Thyroid gland (tissue), 4 donors: ENCODE measurements around the gene GGCX. TPM values are rescaled to one million over a fixed set of nuclear protein-coding genes. Genes with fewer than 3 reads are reported as not detected.

Experiments used
- DNase-seq, 2 donors: peaks; one replicate each; pipeline ENCODE4 v3.0.0-alpha.2; 2019
- H3K27ac ChIP-seq, 3 donors: fragments of 200-600 bp; sonication (generic); 1 replicate in 2 of 3; 2 replicates in 1 of 3; pipeline ENCODE4 v1.5.1; 2016 to 2019; ENCODE audit warnings: mild to moderate bottlenecking in 1 of 3, moderate library complexity in 1 of 3
- H3K27me3 ChIP-seq: fragments of 200-600 bp; sonication (generic); one replicate; pipeline ENCODE4 v1.5.1; 2019
- H3K36me3 ChIP-seq, 2 donors: fragments of 200-600 bp; sonication (generic); one replicate each; pipeline ENCODE4 v1.5.1; 2016 to 2019
- H3K4me1 ChIP-seq, 2 donors: fragments of 200-600 bp; sonication (generic); one replicate each; pipeline ENCODE4 v1.5.1; 2017 to 2019
- H3K4me3 ChIP-seq, 3 donors: fragments of 200-600 bp; sonication (generic); replicated peaks in 1 of 3; 1 replicate in 2 of 3; 2 replicates in 1 of 3; pipeline ENCODE4 v1.5.1; 2016; ENCODE audit warnings: mild to moderate bottlenecking in 1 of 3
- H3K9me3 ChIP-seq: fragments of 200-600 bp; sonication (generic); one replicate; pipeline ENCODE4 v1.5.1; 2017
- POLR2A ChIP-seq, 2 donors: fragments of 450-650 bp; IDR thresholded peaks; one replicate each; pipeline ENCODE4 v1.6.1; 2017; ENCODE audit warnings: antibody characterized with exemption in 2 of 2, mild to moderate bottlenecking in 2 of 2, moderate library complexity in 1 of 2
- WGBS, 2 donors: methylation state at CpG; one replicate each; pipeline ENCODE4 v1.1.5; 2017; 5-methylcytosine and 5-hydroxymethylcytosine counted together
- intact Hi-C: fragments of 100-400 bp; cut with DNase I; formaldehyde crosslinking; loops from one replicate; pipeline ENCODE4 v1.15.1; 2023
- total RNA-seq, 4 donors: library from RNA; depleted of rRNA; stranded (reverse); fragments of >200 nt; gene quantifications; one replicate each; pipeline ENCODE4 v1.2.3, GENCODE V29; 2016
- TF ChIP-seq, protein P1 (sequence below), 6 experiments: fragments of 200-600 bp in 3 of 6; fragments of 450-650 bp in 3 of 6; sonication (generic) in 3 of 6; IDR thresholded peaks; one replicate each; pipeline ENCODE4 v1.5.1; 2016 to 2019; ENCODE audit warnings: antibody characterized with exemption in 6 of 6, mild to moderate bottlenecking in 2 of 6, inconsistent platforms in 1 of 6, moderate library complexity in 1 of 6

The GGCX gene
- total RNA-seq, 4 donors from 2014 or later, result 39.5 to 81.9 (median 51.6) TPM

- Histone ChIP-seq H3K27me3 (no peaks in the 10 kb centered on the region), H3K27ac (no peak overlapping the region), H3K9me3 (no peaks in the 10 kb centered on the region), H3K4me3 (no peak overlapping the region), H3K4me1 (peaks cover 6 to 10% of the 10 kb centered on the region in 2 donors), H3K36me3 (peaks cover 0 to 6% of the 10 kb centered on the region in 2 donors)
- no peak for DNase-seq
- intact Hi-C loops, result no loop called here
- TF ChIP-seq, protein P1, sequence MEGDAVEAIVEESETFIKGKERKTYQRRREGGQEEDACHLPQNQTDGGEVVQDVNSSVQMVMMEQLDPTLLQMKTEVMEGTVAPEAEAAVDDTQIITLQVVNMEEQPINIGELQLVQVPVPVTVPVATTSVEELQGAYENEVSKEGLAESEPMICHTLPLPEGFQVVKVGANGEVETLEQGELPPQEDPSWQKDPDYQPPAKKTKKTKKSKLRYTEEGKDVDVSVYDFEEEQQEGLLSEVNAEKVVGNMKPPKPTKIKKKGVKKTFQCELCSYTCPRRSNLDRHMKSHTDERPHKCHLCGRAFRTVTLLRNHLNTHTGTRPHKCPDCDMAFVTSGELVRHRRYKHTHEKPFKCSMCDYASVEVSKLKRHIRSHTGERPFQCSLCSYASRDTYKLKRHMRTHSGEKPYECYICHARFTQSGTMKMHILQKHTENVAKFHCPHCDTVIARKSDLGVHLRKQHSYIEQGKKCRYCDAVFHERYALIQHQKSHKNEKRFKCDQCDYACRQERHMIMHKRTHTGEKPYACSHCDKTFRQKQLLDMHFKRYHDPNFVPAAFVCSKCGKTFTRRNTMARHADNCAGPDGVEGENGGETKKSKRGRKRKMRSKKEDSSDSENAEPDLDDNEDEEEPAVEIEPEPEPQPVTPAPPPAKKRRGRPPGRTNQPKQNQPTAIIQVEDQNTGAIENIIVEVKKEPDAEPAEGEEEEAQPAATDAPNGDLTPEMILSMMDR (IDR thresholded peaks at IDR 0.05), result no peak
- no peak for TF ChIP-seq POLR2A (IDR thresholded peaks at IDR 0.05)
- WGBS, 2 donors, result 86 to 92% methylated on average over 3 of the region's 3 CpGs
Observed at GRCh38 chr2:85534881-85535280, 26.4 kb downstream of the GGCX start.

- Histone ChIP-seq H3K27ac (no peak overlapping the region), H3K4me1 (peaks cover 6 to 10% of the 10 kb centered on the region in 2 donors), H3K9me3 (no peaks in the 10 kb centered on the region), H3K36me3 (no peaks in the 10 kb centered on the region), H3K27me3 (no peaks in the 10 kb centered on the region), H3K4me3 (no peak overlapping the region)
- 73 to 79% methylated on average over 3 of the region's 3 CpGs for WGBS, 2 donors
- TF ChIP-seq, protein P1 (IDR thresholded peaks at IDR 0.05), result no peak
- no peak for TF ChIP-seq POLR2A (IDR thresholded peaks at IDR 0.05)
- intact Hi-C loops, result no loop called here
- no peak for DNase-seq
Observed at GRCh38 chr2:85534099-85534498, 27.2 kb downstream of the GGCX start.

- WGBS, 2 donors, result 50 to 100% methylated on average over 2 of the region's 2 CpGs
- Histone ChIP-seq H3K9me3 (no peaks in the 10 kb centered on the region), H3K4me1 (no peaks in the 10 kb centered on the region), H3K4me3 (no peak overlapping the region), H3K27me3 (no peaks in the 10 kb centered on the region), H3K36me3 (no peaks in the 10 kb centered on the region), H3K27ac (no peak overlapping the region)
- no peak for DNase-seq
- TF ChIP-seq, protein P1 (IDR thresholded peaks at IDR 0.05), result no peak
- no peak for TF ChIP-seq POLR2A (IDR thresholded peaks at IDR 0.05)
- intact Hi-C loops, result no loop called here
Observed at GRCh38 chr2:85531589-85531988, 29.7 kb downstream of the GGCX start.

DNA sequence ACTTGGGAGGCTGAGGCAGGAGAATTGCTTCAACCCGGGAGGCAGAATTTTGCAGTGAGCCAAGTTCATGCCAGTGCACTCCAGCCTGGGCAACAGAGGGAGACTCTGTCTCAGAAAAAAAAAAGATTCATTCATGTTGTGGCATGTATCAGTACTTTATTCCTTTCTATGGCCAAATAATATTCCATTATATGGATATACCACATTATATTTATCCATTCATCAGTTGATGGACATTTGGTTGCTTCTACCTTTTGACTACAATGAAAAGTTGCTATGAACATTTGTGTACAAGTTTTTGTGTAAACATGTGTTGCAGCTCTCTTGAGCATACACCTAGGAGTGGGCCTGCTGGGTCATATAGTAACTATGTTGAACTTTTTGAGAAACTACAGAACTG, 31.5 kb downstream of the GGCX start:
- DNase-seq, result no peak
- TF ChIP-seq, protein P1 (IDR thresholded peaks at IDR 0.05), result no peak
- no peak for TF ChIP-seq POLR2A (IDR thresholded peaks at IDR 0.05)
- WGBS, 2 donors, result 88 to 95% methylated on average over 1 of the region's 1 CpG
- Histone ChIP-seq H3K27me3 (no peaks in the 10 kb centered on the region), H3K4me3 (no peak overlapping the region), H3K9me3 (no peaks in the 10 kb centered on the region), H3K4me1 (no peaks in the 10 kb centered on the region), H3K36me3 (no peaks in the 10 kb centered on the region), H3K27ac (no peak overlapping the region)
- intact Hi-C loops, result no loop called here

GRCh38 chr2:85528355-85528754, 32.9 kb downstream of the GGCX start:
- 88 to 100% methylated on average over 2 of the region's 2 CpGs for WGBS, 2 donors

More at GRCh38 chr2:85528355-85528754, 32.9 kb downstream of the GGCX start:
- H3K27ac ChIP-seq, result no peak overlapping the region
- no peak for TF ChIP-seq POLR2A (IDR thresholded peaks at IDR 0.05)
- TF ChIP-seq, protein P1 (IDR thresholded peaks at IDR 0.05), result no peak
- H3K4me1 ChIP-seq, result peaks cover 0 to 3% of the 10 kb centered on the region in 2 donors
- H3K36me3 ChIP-seq, result no peaks in the 10 kb centered on the region
- intact Hi-C loops, result no loop called here
- no peaks in the 10 kb centered on the region for H3K27me3 ChIP-seq
- H3K4me3 ChIP-seq, result no peak overlapping the region
- no peak for DNase-seq
- H3K9me3 ChIP-seq, result no peaks in the 10 kb centered on the region
